ENCODE data around the gene HAVCR1.
"Not testable (repeated sequence)": the region's sequence is repeated elsewhere in the genome, so short reads cannot be mapped to it uniquely, and the experiment has no call there.

HAVCR1 gene

DNA sequence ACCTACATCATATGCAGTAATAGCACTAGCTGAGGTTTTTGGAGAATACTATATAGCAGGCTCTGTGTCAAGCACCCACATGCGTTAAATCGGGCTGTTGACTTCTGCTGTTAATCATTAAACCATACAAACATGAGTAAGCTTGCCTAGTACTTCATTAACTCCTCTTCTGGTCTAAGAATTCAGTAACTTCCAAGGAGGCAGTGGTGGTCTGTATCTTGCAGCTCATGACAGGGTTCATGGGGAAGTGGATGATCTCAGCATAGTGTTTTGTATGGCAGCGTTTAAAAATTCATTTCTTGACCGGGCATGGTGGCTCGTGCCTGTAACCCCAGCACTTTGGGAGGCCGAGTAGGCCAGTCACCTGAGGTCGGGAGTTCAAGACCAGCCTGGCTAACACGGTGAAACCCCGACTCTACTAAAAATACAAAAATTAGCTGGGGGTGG, at the start of gene HAVCR1:
TSS of gene HAVCR1 (minus strand) at position 24 of the 447 bp plus-strand sequence. CDS start 1,173 bp downstream, outside the sequence.
- no peak for DNase-seq

DNA sequence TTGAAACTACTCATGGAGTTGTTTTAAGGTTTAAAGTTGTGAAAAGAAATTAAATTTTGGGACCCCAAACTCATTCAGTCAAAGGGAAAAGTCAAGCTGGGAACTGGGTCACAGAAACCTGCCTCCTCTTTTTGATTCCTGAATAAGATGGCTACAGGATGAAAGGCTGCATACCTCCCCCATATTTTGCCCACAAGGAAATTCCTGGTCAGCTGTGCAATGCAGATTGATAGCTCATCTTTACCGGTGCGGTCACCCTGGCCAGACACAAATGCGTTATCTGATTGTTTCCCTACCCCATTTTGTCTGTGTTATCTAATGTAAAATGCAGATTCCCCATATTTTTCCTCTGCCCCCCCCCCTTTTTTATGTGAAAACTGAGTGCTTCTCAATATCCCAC, 48.6 kb upstream of the HAVCR1 start:
- DNase-seq, result no peak

DNA sequence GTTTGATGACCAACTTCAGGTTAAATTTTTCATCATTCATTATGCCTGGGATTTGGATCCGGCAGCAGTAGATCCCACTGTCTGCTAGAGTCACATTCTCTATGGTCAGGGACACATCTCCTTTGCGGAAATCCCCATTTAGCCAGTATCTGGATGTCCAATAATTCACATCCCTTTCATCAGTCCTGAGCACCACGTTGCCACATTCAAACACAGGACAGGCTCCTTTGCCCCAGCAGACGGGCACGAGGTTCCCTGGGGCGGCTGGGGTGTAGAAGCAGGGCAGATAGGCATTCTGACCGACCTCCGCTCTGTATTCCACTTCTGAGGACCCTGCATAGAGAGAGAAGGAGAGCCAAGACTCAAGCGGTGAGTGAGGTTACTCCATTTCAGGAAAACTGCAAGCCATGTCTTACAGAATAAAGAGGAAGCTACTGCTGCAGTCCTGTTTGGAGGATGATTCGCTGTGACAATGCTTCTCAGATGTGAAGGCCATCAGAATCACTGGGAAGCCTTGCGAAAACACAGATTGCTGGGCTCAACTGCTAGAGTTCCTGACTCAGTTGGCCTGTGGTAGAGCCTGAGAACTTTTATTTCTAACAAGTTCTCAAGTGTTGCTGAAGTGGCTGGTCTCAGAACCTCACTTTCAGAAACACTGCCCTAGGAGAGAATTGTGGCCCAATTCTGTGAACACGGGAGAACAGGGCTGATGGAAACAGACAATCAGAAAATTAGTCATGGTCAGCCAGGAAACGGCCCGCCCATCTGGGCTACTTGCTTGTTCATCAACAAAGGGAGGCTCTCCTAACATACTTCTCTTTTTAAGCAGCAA, 47.9 kb upstream of the HAVCR1 start:
- peak; percentile 18 for DNase-seq

DNA sequence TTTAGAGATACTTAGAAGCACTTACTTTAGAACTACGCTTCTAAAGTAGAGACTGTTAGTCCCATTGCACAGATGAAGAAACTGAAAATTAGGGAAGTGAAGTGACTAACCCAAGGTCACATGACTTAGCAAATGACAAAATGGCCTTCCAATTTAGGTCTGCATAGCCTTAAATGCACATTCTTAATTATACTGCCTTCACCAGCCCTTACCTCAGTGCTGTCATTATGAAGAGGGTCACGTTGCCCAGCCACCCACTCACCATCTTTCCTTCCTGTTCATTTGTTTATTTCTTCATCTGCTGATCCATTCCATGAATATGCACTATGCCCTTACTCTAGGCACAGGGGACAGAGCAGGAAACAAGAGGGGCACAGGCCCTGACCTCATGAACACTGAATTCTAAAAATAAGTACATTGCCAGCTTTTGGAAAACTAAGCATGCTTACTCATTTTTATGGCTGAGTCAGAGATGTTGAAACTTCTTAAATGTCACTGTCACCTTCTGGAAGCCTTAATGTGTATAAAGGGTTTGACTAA, 41.3 kb upstream of the HAVCR1 start:
- peak; percentile 20 for DNase-seq

- DNase-seq, result no peak
These were observed 29.6 kb upstream of the HAVCR1 start for GRCh38 chr5:157088342-157088990.

- DNase-seq, result no peak
These were observed 27.9 kb upstream of the HAVCR1 start for GRCh38 chr5:157086751-157087359.

DNA sequence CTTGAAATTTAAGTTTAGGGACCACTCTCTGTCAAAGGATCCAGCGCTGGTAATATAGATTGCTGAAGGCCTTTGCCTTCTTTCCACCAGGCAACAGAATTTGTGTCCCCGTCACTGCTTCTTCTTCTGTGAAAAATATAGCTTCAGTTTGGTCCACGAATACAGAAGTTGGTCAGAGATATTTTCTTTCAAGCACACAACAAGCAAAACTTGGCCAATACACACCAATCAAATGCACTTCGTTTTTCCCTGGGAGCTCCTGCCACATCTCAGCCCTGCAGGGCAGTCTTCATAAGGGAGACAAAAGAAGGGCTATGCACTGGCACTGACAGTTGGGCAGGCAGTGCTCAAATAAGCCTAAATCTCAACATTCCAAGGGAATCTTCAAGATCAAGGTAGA, 27.0 kb upstream of the HAVCR1 start:
- DNase-seq, result no peak

GRCh38 chr5:157080286-157080685, 21.4 kb upstream of the HAVCR1 start:
- no peak for DNase-seq

GRCh38 chr5:157076558-157076957, 17.6 kb upstream of the HAVCR1 start:
- no peak for DNase-seq

- DNase-seq, result peak; percentile 13
These were observed 13.6 kb upstream of the HAVCR1 start for GRCh38 chr5:157072508-157072907.

DNA sequence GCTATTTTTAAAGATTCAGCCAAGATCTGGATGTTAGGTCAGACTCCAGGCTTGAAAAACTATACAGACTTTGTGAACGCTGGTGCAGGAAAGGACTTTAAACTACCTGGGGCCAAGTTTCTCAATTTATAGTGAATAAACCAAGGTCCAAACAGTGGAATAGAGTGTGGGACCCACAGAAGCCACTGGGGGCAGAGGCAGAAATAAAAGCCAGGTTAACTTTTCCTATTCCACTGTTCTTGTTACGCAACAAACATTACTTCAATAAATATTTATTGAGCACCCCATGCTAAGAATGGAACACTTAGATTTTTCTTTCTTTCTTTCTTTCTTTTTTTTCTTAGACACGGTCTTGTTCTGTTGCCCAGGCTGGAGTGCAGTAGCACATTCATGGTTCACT, 11.0 kb upstream of the HAVCR1 start:
- no peak for DNase-seq

- no peak for DNase-seq
These were observed 9.9 kb upstream of the HAVCR1 start for GRCh38 chr5:157068785-157069184.

GRCh38 chr5:157068339-157068738, 9.4 kb upstream of the HAVCR1 start:
- no peak for DNase-seq

DNA sequence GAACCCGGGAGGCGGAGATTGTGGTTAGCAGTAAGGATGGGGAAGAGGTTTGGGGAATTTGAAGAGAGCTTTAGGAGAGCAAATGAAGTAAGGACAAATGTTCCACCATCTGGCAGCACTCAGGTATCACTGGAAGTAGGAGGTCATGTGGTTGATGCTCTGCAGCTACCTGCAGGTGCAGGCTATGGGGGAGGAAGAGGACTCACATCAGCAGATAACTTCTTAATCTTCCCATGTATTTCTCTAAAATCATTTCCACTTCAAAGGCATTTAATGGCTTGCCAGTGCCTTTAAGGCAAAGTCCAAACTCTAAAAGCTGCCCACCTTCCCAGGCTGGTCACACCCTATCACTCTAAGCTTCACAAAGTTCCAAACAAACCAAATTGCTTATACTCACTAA, 8.1 kb upstream of the HAVCR1 start:
- DNase-seq, result no peak

- DNase-seq, result no peak
These were observed 7.2 kb upstream of the HAVCR1 start for GRCh38 chr5:157066080-157066479.

- DNase-seq, result no peak
These were observed 5.0 kb upstream of the HAVCR1 start for GRCh38 chr5:157063776-157064430.

GRCh38 chr5:157059891-157060290, 975 bp upstream of the HAVCR1 start:
- no peak for DNase-seq

DNA sequence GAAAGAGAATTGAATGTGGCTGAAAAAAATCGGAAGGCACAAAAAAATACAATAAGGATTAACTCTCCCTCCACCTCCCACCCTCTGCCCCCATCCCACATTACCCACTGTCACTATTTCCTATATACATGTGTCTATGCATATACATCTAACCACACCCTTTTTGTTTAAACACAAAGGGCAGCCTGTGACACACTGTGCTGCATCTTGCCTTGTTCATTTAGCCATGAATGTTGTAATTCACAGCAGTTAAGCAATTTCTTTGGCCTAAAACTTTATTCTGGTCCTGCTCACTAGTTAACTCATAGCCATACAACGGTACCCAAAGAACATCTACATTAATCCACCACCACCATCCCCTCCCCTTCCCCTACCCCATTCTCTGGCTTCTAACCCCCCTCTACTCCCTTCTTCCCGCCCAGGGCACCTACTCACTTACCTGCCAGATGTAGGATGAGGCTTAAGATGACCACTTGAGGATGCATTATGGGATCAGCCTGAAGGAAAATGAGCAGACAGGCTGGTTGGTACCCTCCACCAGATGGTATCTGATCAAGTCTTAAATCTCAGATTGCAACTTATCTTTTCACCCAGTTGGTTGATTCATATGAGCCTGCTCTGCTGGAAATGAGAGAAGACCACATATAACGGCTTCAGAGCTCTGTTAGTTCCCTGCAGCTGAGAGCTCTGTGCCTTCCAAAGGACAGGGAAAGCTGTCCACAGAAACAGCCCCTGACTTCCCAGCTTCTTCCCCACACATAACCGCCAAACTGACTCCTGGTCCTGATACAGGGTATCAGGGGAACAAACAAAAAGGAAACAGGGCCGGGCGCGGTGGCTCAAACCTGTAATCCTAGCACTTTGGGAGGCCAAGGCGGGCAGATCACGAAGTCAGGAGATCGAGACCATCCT, 1.2 kb downstream of the HAVCR1 start:
- no peak for DNase-seq

GRCh38 chr5:157056848-157057247, 2.1 kb downstream of the HAVCR1 start:
- not testable (repeated sequence) for DNase-seq

GRCh38 chr5:157051604-157052245, 7.2 kb downstream of the HAVCR1 start:
- DNase-seq, result no peak

- DNase-seq, result no peak
These were observed 8.9 kb downstream of the HAVCR1 start for GRCh38 chr5:157050050-157050449.
